ENCODE data around the gene MGST3.

DNA sequence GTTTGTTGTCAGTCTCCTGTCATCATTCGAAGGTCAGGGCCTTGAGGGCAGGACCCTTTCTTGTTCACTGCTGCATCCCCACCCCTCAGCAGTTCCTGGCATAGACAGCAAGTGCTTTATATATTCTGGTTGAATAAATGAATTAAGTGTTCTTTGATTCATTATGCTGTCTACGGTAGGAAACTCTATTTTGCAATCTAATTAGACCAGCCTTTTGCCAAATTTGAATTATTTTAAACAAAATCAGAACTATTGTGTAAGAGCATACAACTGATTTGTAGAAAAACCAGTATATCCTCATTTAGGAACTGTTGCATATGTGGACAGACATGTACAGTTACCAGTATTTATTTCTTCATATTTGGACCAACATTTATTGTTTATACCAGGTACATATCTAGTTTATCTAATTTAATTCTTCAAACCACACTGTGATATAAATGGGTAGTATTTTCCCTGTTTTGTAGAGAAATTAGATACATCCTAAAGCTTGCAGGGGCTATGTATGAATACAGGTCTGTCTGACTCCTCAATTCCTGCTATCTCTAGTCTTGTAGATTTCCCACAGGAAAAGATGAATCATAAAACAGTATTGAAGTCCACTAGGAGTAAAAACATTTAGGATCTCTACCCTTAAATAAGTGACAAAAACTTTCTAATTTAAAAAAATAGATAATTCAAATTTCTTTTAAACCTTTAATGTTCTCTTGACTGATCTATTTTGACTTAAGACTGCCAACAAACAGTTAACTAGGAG is 10.4 kb downstream of the MGST3 start:
- TF ChIP-seq CTCF (IDR thresholded peaks at IDR 0.05) (no peak), POLR2A (IDR thresholded peaks at IDR 0.05) (no peak)
